ENCODE data around the gene DENND5B. TPM values are rescaled to one million over a fixed set of nuclear protein-coding genes. Genes with fewer than 3 reads are reported as not detected.
"Not testable (repeated sequence)": the region's sequence is repeated elsewhere in the genome, so short reads cannot be mapped to it uniquely, and the experiment has no call there.

DENND5B gene
- 24.6 and 25.3 TPM in 2 replicates for total RNA-seq (2014; rRNA removed; shearing (Covaris generic))

- DNase-seq (ENCODE audit: low read depth), result peak; percentile 63
Observed at GRCh38 chr12:31590642-31591379, at the start of gene DENND5B. Gene DENND5B (minus strand): TSS chr12:31591136. CDS start chr12:31590832, 304 bp downstream.

- DNase-seq (ENCODE audit: low read depth), result no peak
Observed at GRCh38 chr12:31634620-31635019, 43.7 kb upstream of the DENND5B start.

- no peak for DNase-seq (ENCODE audit: low read depth)
Observed at GRCh38 chr12:31633464-31633863, 42.5 kb upstream of the DENND5B start.

- DNase-seq (ENCODE audit: low read depth), result no peak
Observed at GRCh38 chr12:31631809-31632208, 40.9 kb upstream of the DENND5B start.

- no peak for DNase-seq (ENCODE audit: low read depth)
Observed at GRCh38 chr12:31631023-31631724, 40.2 kb upstream of the DENND5B start.

- peak; percentile 75 for DNase-seq (ENCODE audit: low read depth)
Observed at GRCh38 chr12:31629756-31630732, 39.1 kb upstream of the DENND5B start.

GRCh38 chr12:31627456-31628054 lies 36.6 kb upstream of the DENND5B start:
- DNase-seq (ENCODE audit: low read depth), result no peak

GRCh38 chr12:31626270-31626995 lies 35.5 kb upstream of the DENND5B start:
- no peak for DNase-seq (ENCODE audit: low read depth)

GRCh38 chr12:31622038-31622437 lies 31.1 kb upstream of the DENND5B start:
- DNase-seq (ENCODE audit: low read depth), result no peak

- DNase-seq (ENCODE audit: low read depth), result peak; percentile 72
Observed at GRCh38 chr12:31620311-31620710, 29.4 kb upstream of the DENND5B start.

GRCh38 chr12:31618228-31619025 lies 27.5 kb upstream of the DENND5B start:
- peak; percentile 45 for DNase-seq (ENCODE audit: low read depth)

- DNase-seq (ENCODE audit: low read depth), result no peak
Observed at GRCh38 chr12:31612819-31613218, 21.9 kb upstream of the DENND5B start.

- DNase-seq (ENCODE audit: low read depth), result not testable (repeated sequence)
Observed at GRCh38 chr12:31608299-31608698, 17.4 kb upstream of the DENND5B start.

GRCh38 chr12:31605531-31605930 lies 14.6 kb upstream of the DENND5B start:
- DNase-seq (ENCODE audit: low read depth), result no peak

- DNase-seq (ENCODE audit: low read depth), result no peak
Observed at GRCh38 chr12:31603546-31604009, 12.6 kb upstream of the DENND5B start.

GRCh38 chr12:31600750-31601149 lies 9.8 kb upstream of the DENND5B start:
- DNase-seq (ENCODE audit: low read depth), result no peak

- no peak for DNase-seq (ENCODE audit: low read depth)
Observed at GRCh38 chr12:31600252-31600651, 9.3 kb upstream of the DENND5B start.

- DNase-seq (ENCODE audit: low read depth), result no peak
Observed at GRCh38 chr12:31599053-31599452, 8.1 kb upstream of the DENND5B start.

GRCh38 chr12:31597066-31597465 lies 6.1 kb upstream of the DENND5B start:
- no peak for DNase-seq (ENCODE audit: low read depth)

- peak; percentile 47 for DNase-seq (ENCODE audit: low read depth)
Observed at GRCh38 chr12:31594681-31595080, 3.7 kb upstream of the DENND5B start.

Data from M059J (cell line).